ENCODE results near the gene PICALM. TPM values are rescaled to one million over a fixed set of nuclear protein-coding genes. Genes with fewer than 3 reads are reported as not detected.

Gene PICALM
- total RNA-seq, 1 experiment from 2014 or later: 127 TPM

GRCh38 chr11:86034710-86035109 is 34.2 kb downstream of the PICALM start:
- in situ Hi-C loops (cut with HindIII; ENCODE audit: low pct_unique_long_range_greater_than_20kb, low sequenced_read_pairs): no loop called here
- DNase-seq (ENCODE audit: low read depth, low spot score): no peak

GRCh38 chr11:86021377-86021776 is 47.5 kb downstream of the PICALM start:
- in situ Hi-C loops (cut with HindIII; ENCODE audit: low pct_unique_long_range_greater_than_20kb, low sequenced_read_pairs): no loop called here
- no peak for DNase-seq (ENCODE audit: low read depth, low spot score)

DNA sequence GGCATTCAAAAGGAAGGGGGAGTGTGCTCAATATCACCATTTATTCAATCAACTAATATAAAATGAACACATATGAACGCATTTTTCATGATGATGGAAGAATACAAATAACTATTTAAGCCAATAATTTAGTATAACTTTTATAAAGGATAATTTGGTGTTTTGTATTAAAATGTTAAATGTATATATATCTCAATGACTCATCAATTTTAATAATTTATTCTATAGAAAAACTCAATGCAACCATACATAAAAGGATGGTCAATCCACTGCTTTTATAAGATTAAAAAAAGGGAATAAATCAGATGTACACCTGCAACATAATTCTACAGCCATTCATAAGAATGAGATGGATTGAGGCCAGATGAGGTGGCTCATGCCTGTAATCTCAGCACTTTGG is 50.6 kb downstream of the PICALM start:
- in situ Hi-C loops (cut with HindIII; ENCODE audit: low pct_unique_long_range_greater_than_20kb, low sequenced_read_pairs): no loop called here

GRCh38 chr11:86016451-86016850 is 52.4 kb downstream of the PICALM start:
- DNase-seq (ENCODE audit: low read depth, low spot score): no peak
- in situ Hi-C loops (cut with HindIII; ENCODE audit: low pct_unique_long_range_greater_than_20kb, low sequenced_read_pairs): no loop called here

More for the DNA sequence above, 50.6 kb downstream of the PICALM start:
- DNase-seq (ENCODE audit: low read depth, low spot score): no peak

DNA sequence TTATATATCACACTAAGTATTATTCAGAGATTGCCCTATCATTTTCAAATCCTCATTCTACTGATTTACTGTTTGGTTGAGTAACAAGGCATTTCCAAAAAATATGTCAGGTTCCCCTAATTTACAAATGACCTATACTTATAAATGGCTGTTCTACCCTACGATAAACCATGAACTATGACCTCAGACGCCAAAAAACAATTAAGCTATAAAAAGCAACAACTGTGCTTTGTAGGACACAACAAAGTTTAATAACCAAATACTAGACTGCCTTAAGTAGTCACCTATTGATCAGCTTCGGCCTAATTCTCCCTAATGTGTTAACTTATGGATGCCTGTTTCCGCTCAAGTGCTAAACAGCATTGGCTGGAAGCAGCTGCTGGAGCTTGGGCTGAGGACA is 53.2 kb downstream of the PICALM start:
- in situ Hi-C loops (cut with HindIII; ENCODE audit: low pct_unique_long_range_greater_than_20kb, low sequenced_read_pairs): no loop called here
- no peak for DNase-seq (ENCODE audit: low read depth, low spot score)

- DNase-seq (ENCODE audit: low read depth, low spot score): peak; percentile 54
Observed at GRCh38 chr11:86014221-86014620, 54.7 kb downstream of the PICALM start.

DNA sequence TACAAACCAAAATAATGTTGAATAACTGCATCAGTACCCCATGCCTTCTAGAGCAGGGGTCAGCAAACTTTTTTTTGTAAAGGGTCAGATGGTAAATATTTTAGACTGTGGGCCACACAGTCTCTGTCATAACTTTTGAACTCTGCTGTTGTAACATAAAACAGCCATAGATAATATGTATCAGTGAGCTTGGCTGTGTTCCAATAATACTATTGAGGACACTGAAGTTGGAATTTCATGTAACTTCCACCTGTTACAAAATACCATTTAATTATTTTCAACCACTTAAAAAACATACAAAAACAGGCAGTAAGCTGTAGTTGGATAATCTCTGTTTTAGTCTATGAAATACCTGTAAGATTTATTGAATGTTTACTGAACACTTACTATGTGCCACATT is 55.2 kb downstream of the PICALM start:
- in situ Hi-C loops (cut with HindIII; ENCODE audit: low pct_unique_long_range_greater_than_20kb, low sequenced_read_pairs): no loop called here
- no peak for DNase-seq (ENCODE audit: low read depth, low spot score)

More at GRCh38 chr11:86014221-86014620, 54.7 kb downstream of the PICALM start:
- in situ Hi-C loops (cut with HindIII; ENCODE audit: low pct_unique_long_range_greater_than_20kb, low sequenced_read_pairs): no loop called here

DNA sequence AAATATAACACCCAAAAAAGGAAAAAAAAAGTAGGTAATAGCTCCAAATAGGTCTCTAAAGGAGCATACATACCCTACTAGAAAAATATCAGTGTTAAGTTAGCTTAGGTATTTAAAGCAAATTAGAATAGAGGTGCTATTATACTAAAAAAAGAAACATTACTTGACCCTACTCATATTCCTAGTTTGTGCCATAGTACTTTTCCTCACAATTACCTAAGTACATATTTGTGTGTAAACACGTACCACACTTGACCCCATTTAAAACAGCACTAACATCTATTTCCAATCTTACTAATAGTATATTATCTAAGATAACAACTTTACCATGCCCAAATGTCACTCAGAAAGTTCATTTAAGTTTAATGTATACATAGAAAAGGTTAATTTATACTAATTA is 57.7 kb downstream of the PICALM start:
- in situ Hi-C loops (cut with HindIII; ENCODE audit: low pct_unique_long_range_greater_than_20kb, low sequenced_read_pairs): no loop called here
- DNase-seq (ENCODE audit: low read depth, low spot score): no peak

- in situ Hi-C loops (cut with HindIII; ENCODE audit: low pct_unique_long_range_greater_than_20kb, low sequenced_read_pairs): no loop called here
- no peak for DNase-seq (ENCODE audit: low read depth, low spot score)
Observed at GRCh38 chr11:86003654-86004053, 65.2 kb downstream of the PICALM start.

DNA sequence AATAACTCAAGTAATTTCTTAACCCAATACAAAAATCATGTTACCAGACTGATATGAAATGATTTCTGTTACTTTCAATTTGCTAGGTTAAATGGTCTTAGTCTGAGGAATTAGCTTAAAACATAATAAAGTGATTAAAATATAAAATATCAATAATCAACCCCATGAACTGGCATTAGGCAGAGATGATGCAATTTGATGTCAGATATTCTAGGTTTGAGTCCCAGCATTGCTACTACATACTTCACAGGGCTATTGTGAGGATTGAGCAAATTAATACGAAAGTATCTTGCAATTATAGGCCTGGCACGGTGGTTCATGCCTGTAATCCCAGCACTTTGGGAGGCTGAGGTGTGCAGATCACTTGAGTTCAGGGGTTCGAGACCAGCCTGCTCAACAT is 66.5 kb downstream of the PICALM start:
- DNase-seq (ENCODE audit: low read depth, low spot score): no peak
- in situ Hi-C loops (cut with HindIII; ENCODE audit: low pct_unique_long_range_greater_than_20kb, low sequenced_read_pairs): no loop called here

DNA sequence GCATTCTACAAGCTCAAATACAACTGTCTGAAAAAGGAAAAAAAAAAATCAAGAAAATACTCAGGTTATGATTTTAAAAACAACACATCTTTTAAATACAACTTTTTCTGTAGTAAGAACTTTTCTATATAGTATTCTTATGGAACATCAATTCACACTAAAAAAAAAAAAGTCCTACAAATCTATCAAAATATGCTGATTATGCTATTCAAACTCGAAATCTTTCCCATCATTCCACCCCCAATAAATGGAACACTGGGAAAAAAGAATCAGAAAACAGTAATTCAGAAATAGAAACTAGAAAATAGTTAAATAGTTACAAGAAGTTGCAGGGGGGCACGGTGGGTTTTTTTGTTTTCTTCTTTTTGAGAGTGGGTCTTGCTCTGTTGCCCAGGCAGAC is 77.4 kb downstream of the PICALM start:
- in situ Hi-C loops (cut with HindIII; ENCODE audit: low pct_unique_long_range_greater_than_20kb, low sequenced_read_pairs): no loop called here
- no peak for DNase-seq (ENCODE audit: low read depth, low spot score)

DNA sequence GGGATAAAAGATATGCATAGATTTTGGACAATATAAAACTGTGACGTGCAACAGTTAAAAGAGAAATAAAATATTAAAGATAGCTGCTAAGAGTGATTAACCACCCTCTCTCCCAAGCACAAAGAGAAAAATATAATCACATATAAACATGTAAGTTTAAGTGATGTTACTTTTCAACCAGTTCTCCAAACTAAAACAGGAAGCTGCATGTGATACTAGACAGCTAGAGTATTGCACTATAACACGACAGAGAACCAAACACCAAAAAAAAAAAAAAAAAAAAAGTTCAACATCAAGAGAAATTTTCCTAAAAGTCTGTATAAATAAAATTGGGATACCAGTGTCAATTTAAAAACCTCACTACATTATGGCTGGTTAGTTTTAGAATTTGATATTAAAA is 79.1 kb downstream of the PICALM start:
- DNase-seq (ENCODE audit: low read depth, low spot score): no peak
- in situ Hi-C loops (cut with HindIII; ENCODE audit: low pct_unique_long_range_greater_than_20kb, low sequenced_read_pairs): no loop called here

DNA sequence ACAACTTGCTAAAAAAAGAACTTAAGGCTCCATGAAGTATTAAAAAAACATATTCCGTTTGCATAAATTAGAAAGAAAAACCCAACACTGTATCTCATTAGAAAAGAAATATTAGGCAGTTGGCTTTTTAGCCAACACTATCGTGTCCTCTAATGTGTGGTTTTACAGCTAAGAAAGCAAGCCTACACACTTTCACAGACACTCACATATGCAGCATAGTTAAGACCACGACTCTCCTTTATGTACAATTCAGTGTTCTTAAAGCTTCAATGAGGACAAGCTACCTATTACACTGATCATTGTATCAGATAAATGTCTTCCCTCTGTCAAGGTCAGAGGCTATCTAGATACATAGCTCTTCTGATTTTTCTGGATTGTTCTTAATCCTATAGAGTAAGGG is 80.1 kb downstream of the PICALM start:
- no peak for DNase-seq (ENCODE audit: low read depth, low spot score)
- in situ Hi-C loops (cut with HindIII; ENCODE audit: low pct_unique_long_range_greater_than_20kb, low sequenced_read_pairs): no loop called here

- DNase-seq (ENCODE audit: low read depth, low spot score): no peak
- in situ Hi-C loops (cut with HindIII; ENCODE audit: low pct_unique_long_range_greater_than_20kb, low sequenced_read_pairs): no loop called here
Observed at GRCh38 chr11:85977751-85978160, 91.1 kb downstream of the PICALM start.

GRCh38 chr11:85976525-85976924 is 92.4 kb downstream of the PICALM start:
- no peak for DNase-seq (ENCODE audit: low read depth, low spot score)
- in situ Hi-C loops (cut with HindIII; ENCODE audit: low pct_unique_long_range_greater_than_20kb, low sequenced_read_pairs): no loop called here

DNA sequence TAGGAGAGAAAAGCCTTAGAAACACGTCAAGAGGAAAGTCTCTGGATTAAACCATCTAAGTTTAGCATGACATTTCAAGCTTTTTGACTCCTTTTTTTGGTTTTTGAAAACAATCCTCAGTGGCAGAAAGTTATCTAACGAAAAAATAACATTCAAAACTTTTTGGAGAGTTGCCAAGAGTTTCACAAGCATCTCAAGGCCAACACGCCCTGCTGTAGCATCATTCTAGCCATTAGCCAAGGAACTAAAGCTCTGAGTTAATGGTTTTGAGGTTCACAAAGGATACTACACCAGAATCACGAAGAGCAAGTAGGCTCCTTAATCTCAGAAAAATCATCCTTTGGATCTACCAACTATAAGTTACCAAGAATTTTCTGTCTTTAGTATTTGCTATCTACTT is 94.8 kb downstream of the PICALM start:
- no peak for DNase-seq (ENCODE audit: low read depth, low spot score)
- in situ Hi-C loops (cut with HindIII; ENCODE audit: low pct_unique_long_range_greater_than_20kb, low sequenced_read_pairs): no loop called here

DNA sequence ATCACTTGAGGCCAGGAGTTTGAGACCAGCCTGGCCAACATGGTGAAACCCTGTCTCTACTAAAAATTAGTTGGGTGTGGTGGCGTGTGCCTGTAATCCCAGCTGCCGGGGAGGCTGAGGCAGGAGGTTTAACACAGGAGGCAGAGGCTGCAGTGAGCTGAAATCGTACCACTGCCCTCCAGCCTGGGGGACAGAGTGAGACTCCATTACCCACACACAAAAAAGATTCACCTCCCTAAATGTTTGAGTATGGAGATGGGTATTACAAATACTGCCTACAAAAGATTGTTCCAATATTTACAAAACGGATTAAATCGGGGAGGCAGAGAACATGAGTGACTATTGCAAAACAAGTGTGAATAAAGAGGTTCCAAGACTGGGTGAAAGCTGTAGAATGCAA is 98.3 kb downstream of the PICALM start:
- in situ Hi-C loops (cut with HindIII; ENCODE audit: low pct_unique_long_range_greater_than_20kb, low sequenced_read_pairs): no loop called here
- no peak for DNase-seq (ENCODE audit: low read depth, low spot score)

DNA sequence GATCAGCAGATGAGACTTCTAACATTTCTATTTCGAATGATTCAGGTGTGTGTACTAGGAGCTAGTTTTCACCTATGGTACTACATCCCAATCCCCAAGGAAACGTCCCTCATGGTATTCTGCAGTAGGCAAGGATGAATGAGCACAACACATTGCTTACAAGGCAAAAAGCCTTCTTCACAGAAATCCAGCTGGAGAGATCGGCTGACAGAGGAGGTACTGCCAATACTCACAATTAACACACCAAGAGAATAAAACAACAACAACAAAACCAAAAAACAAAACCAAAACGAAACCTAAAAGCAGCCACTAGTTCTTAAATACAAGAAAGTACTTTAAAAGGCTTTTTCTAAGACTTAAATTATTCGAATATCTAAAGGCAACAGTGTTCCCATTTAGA is 101.4 kb downstream of the PICALM start:
- in situ Hi-C loops (cut with HindIII; ENCODE audit: low pct_unique_long_range_greater_than_20kb, low sequenced_read_pairs): no loop called here
- DNase-seq (ENCODE audit: low read depth, low spot score): no peak

- in situ Hi-C loops (cut with HindIII; ENCODE audit: low pct_unique_long_range_greater_than_20kb, low sequenced_read_pairs): no loop called here
- no peak for DNase-seq (ENCODE audit: low read depth, low spot score)
Observed at GRCh38 chr11:85965202-85965601, 103.7 kb downstream of the PICALM start.

- no peak for DNase-seq (ENCODE audit: low read depth, low spot score)
- in situ Hi-C loops (cut with HindIII; ENCODE audit: low pct_unique_long_range_greater_than_20kb, low sequenced_read_pairs): no loop called here
Observed at GRCh38 chr11:85961930-85962363, 106.9 kb downstream of the PICALM start.
